Right lobe of liver (tissue), 6 donors: ENCODE measurements around the gene SPHK2. TPM values are rescaled to one million over a fixed set of nuclear protein-coding genes. Genes with fewer than 3 reads are reported as not detected.

Experiments used
- ATAC-seq, 4 donors: fragments of 200-7000 bp; cut with Tn5 transposase; one replicate each; pipeline ENCODE4 v1.9.1; 2020; ENCODE audit warnings: mild to moderate bottlenecking in 4 of 4, moderate library complexity in 4 of 4
- DNase-seq, 3 donors: peaks; one replicate each; pipeline ENCODE4 v3.0.0-alpha.2; 2020
- H3K27ac ChIP-seq, 3 donors: fragments of 200-600 bp; one replicate each; pipeline ENCODE4 v1.8.0; 2022
- H3K27me3 ChIP-seq, 2 donors: fragments of 200-600 bp; one replicate each; pipeline ENCODE4 v1.8.0; 2022
- H3K36me3 ChIP-seq, 4 donors: fragments of 200-600 bp; sonication (generic) in 1 of 4; one replicate each; pipeline versions ENCODE4 v1.5.1 to v1.8.0; 2017 to 2022; ENCODE audit warnings: control low read depth in 1 of 4
- H3K4me1 ChIP-seq, 4 donors: fragments of 200-600 bp; sonication (generic) in 1 of 4; one replicate each; pipeline versions ENCODE4 v1.5.1 to v1.8.0; 2017 to 2022; ENCODE audit warnings: control low read depth in 1 of 4
- H3K4me3 ChIP-seq, 3 donors: fragments of 200-600 bp; one replicate each; pipeline ENCODE4 v1.8.0; 2022
- H3K9me3 ChIP-seq, 4 donors: fragments of 200-600 bp; sonication (generic) in 1 of 4; one replicate each; pipeline versions ENCODE4 v1.5.1 to v1.8.0; 2017 to 2022; ENCODE audit warnings: control low read depth in 1 of 4
- POLR2A ChIP-seq: fragments of 450-650 bp; IDR thresholded peaks from one replicate; pipeline ENCODE4 v1.6.1; 2017; ENCODE audit warnings: antibody characterized with exemption, mild to moderate bottlenecking
- WGBS: methylation state at CpG from one replicate; pipeline ENCODE4 v1.1.6; 2018; ENCODE audit warnings: low coverage, low lambda C conversion rate; ENCODE audit not compliant: insufficient coverage; ENCODE audit errors: missing lambda C conversion rate; 5-methylcytosine and 5-hydroxymethylcytosine counted together
- intact Hi-C, 2 donors: fragments of 100-400 bp; cut with DNase I; formaldehyde crosslinking; loops; one replicate each; pipeline versions ENCODE4 v1.11.2 to v1.14.1; 2022
- total RNA-seq, 6 experiments: library from RNA; depleted of rRNA in 2 of 6; stranded (reverse); fragments of >200 nt in 2 of 6; fragmentation: NEBNext Ultra II Directional in 3 of 6; extraction: Animal tissue kit (Norgen Biotek cat#: 25700) in 3 of 6; gene quantifications; one replicate each; pipeline versions ENCODE4 v1.1.0 to v1.2.4, GENCODE V29; 2016 to 2023
- TF ChIP-seq, protein P1 (sequence below), 4 donors: fragments of 200-600 bp in 3 of 4; fragments of 450-650 bp in 1 of 4; IDR thresholded peaks; one replicate each; pipeline versions ENCODE4 v1.5.1 to v1.8.0; 2016 to 2022; ENCODE audit warnings: antibody characterized with exemption in 4 of 4, mild to moderate bottlenecking in 2 of 4
- donor health status: DM: no; HTN: yes; CAD: no.
- donor health status: DM: no; HTN: no; CAD: no.
- donor health status: DM: no; HTN: no; CAD: no.
- donor health status: DM: no; HTN: yes; CAD: no.
- donor health status: DM: no; HTN: yes; CAD: no.

SPHK2 gene
- total RNA-seq, 6 experiments from 2014 or later, result 11.4 to 30.1 (median 17.2) TPM

- TF ChIP-seq POLR2A, result no peak
- TF ChIP-seq, protein P1, sequence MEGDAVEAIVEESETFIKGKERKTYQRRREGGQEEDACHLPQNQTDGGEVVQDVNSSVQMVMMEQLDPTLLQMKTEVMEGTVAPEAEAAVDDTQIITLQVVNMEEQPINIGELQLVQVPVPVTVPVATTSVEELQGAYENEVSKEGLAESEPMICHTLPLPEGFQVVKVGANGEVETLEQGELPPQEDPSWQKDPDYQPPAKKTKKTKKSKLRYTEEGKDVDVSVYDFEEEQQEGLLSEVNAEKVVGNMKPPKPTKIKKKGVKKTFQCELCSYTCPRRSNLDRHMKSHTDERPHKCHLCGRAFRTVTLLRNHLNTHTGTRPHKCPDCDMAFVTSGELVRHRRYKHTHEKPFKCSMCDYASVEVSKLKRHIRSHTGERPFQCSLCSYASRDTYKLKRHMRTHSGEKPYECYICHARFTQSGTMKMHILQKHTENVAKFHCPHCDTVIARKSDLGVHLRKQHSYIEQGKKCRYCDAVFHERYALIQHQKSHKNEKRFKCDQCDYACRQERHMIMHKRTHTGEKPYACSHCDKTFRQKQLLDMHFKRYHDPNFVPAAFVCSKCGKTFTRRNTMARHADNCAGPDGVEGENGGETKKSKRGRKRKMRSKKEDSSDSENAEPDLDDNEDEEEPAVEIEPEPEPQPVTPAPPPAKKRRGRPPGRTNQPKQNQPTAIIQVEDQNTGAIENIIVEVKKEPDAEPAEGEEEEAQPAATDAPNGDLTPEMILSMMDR (IDR thresholded peaks at IDR 0.05), result no peak
- peak overlapping the region; percentile 46 to 61 (median 55) for H3K4me3 ChIP-seq
- H3K27ac ChIP-seq, result peak overlapping the region in 1 of 3 donors; percentile 47
- no peaks in the 10 kb centered on the region for H3K9me3 ChIP-seq
- 26% methylated on average over 18 of the region's 24 CpGs for WGBS
- peak; percentile 49 to 76 (median 65) for DNase-seq
- intact Hi-C loops, result no loop called here
- H3K27me3 ChIP-seq, result no peaks in the 10 kb centered on the region
- peaks cover 0 to 40% (median 11%) of the 10 kb centered on the region in 4 donors for H3K4me1 ChIP-seq
- peak; percentile 3 to 15 (median 6) for ATAC-seq
- no peaks in the 10 kb centered on the region for H3K36me3 ChIP-seq
Measured at GRCh38 chr19:48624791-48625723, 5.8 kb downstream of the SPHK2 start.

GRCh38 chr19:48625891-48626327 is 6.6 kb downstream of the SPHK2 start:
- Histone ChIP-seq H3K4me1 (peaks cover 0 to 39% (median 10%) of the 10 kb centered on the region in 4 donors), H3K27ac (no peak overlapping the region), H3K4me3 (peak overlapping the region in 1 of 3 donors; percentile 55), H3K27me3 (no peaks in the 10 kb centered on the region), H3K36me3 (no peaks in the 10 kb centered on the region), H3K9me3 (no peaks in the 10 kb centered on the region)
- ATAC-seq (peak in 1 of 4 donors; percentile 1), DNase-seq (peak; percentile 47 to 74 (median 65))
- 83% methylated on average over 13 of the region's 30 CpGs for WGBS
- no peak for TF ChIP-seq POLR2A
- TF ChIP-seq, protein P1 (IDR thresholded peaks at IDR 0.05), result no peak
- intact Hi-C loops, result no loop called here

DNA sequence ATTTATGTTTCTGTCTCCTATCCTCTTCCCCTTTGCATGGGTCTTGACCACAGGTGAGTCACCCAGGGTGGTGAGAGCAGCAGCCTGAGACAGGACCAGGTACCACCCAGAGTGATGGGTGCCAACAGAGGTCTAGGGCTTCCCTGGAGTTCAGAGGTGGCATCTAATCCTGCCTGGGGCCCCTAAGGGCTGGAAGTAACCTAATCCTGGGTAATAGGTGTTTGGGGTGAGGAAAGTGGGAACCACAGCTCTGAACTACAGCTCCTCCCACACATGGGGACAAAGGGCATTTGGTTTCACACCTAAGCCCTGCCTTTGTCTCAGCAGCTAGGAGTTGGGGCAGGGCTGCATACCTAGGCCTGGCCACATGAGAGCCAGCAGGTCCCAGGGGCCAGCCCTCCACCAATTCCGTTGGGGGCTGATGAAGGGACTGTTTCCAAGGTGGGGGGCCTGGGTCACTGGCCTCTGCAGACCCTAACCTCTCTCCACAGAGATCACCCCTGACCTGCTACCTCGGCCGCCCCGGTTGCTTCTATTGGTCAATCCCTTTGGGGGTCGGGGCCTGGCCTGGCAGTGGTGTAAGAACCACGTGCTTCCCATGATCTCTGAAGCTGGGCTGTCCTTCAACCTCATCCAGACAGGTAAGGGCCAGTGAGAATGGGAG is 8.0 kb downstream of the SPHK2 start:
- DNase-seq, result peak in 2 of 3 donors; percentile 35 to 58

DNA sequence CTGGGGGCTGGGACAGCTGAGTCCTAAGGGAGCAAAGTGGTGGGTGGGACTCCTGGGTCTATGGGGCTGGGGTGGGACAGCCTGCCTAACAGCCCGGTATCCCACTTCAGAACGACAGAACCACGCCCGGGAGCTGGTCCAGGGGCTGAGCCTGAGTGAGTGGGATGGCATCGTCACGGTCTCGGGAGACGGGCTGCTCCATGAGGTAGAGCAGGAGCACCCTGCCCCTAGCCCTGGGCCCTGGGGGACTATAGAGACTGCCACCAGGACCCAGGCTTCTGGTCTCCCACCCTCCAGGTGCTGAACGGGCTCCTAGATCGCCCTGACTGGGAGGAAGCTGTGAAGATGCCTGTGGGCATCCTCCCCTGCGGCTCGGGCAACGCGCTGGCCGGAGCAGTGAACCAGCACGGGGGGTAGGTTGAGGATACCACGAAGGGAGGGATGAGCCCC is 8.6 kb downstream of the SPHK2 start:
- H3K4me3 ChIP-seq, result no peak overlapping the region
- no CpG with 5 or more reads among the region's 17 CpGs for WGBS
- DNase-seq (peak in 1 of 3 donors; percentile 48), ATAC-seq (no peak)
- TF ChIP-seq, protein P1 (IDR thresholded peaks at IDR 0.05), result no peak
- TF ChIP-seq POLR2A, result no peak
- peaks cover 0 to 39% (median 11%) of the 10 kb centered on the region in 4 donors for H3K4me1 ChIP-seq
- no peaks in the 10 kb centered on the region for H3K9me3 ChIP-seq
- intact Hi-C loops, result no loop called here
- H3K36me3 ChIP-seq, result no peaks in the 10 kb centered on the region
- no peaks in the 10 kb centered on the region for H3K27me3 ChIP-seq
- H3K27ac ChIP-seq, result no peak overlapping the region

More for the DNA sequence above, 8.0 kb downstream of the SPHK2 start:
- no peak for TF ChIP-seq POLR2A
- TF ChIP-seq, protein P1 (IDR thresholded peaks at IDR 0.05), result no peak
- 60% methylated on average over 1 of the region's 6 CpGs for WGBS
- Histone ChIP-seq H3K27me3 (no peaks in the 10 kb centered on the region), H3K4me3 (no peak overlapping the region), H3K4me1 (peaks cover 0 to 41% (median 10%) of the 10 kb centered on the region in 4 donors), H3K36me3 (no peaks in the 10 kb centered on the region), H3K27ac (no peak overlapping the region), H3K9me3 (no peaks in the 10 kb centered on the region)
- intact Hi-C loops, result no loop called here
- ATAC-seq, result peak; percentile 27 to 33 (median 32)
